T-helper 2 cell treated with Interferon-gamma antibody and Interleukin-4, amounts not matched to agents 5 μg/mL and 100 μg/mL, for 36 hours (primary cell): ENCODE measurements around the gene TFF1.

Experiments used
- DNase-seq: peaks from one replicate; pipeline ENCODE4 v3.0.0; 2021; ENCODE audit warnings: low spot score
- H3K27ac Mint-ChIP-seq: one replicate; pipeline ENCODE4 v1.8.0; 2021; ENCODE audit warnings: mild to moderate bottlenecking, mixed read lengths
- H3K27me3 Mint-ChIP-seq: one replicate; pipeline ENCODE4 v1.8.0; 2021; ENCODE audit warnings: low read depth, mixed read lengths
- H3K36me3 Mint-ChIP-seq: one replicate; pipeline ENCODE4 v1.8.0; 2021; ENCODE audit warnings: low read depth, mixed read lengths
- H3K4me1 Mint-ChIP-seq: one replicate; pipeline ENCODE4 v1.8.0; 2021; ENCODE audit warnings: low read depth, mixed read lengths
- H3K4me3 Mint-ChIP-seq: one replicate; pipeline ENCODE4 v1.8.0; 2022; ENCODE audit warnings: mild to moderate bottlenecking, moderate library complexity, mixed read lengths
- H3K9me3 Mint-ChIP-seq: one replicate; pipeline ENCODE4 v1.8.0; 2021; ENCODE audit warnings: mixed read lengths

Gene TFF1

DNA sequence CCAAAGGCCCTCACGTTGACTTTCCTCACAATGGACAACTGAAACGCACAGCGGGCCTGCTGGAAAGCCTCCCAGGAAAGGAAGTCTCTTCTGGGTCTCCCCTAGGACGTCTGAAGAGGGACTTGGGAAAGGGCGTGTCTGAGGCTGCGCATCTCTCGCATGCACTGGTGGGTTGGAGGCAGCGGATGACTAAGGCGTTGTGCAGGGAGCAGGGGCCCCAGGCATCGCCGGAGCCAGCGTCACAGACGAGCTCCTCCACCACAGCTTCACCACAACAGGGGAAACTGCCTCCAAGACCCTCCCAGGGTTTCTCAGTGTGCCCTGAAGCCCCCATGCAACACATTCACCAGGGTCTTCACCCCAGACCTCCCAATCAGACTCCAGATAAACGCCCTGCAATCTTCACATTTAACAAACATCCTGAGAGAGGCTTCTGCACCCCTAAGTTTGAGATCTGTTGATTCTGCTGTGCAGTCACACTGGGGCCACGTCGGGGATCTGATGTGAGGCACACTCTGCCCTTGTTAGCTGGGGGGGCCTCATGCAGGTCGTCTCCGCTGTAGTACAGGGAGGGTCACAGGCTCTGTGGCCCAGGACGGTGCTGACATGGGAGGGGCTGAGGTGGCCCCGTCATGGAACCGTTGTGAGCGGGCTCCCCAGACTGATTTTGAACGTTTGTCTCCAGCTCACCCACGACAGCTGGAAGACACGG lies 7.0 kb upstream of the TFF1 start:
- H3K4me1 Mint-ChIP-seq = peaks cover 17% of the 10 kb centered on the region
- DNase-seq = peak; percentile 46
- peak overlapping the region; percentile 42 for H3K4me3 Mint-ChIP-seq
- no peaks in the 10 kb centered on the region for H3K27me3 Mint-ChIP-seq
- H3K27ac Mint-ChIP-seq = peak overlapping the region; percentile 81
- no peaks in the 10 kb centered on the region for H3K9me3 Mint-ChIP-seq
- no peaks in the 10 kb centered on the region for H3K36me3 Mint-ChIP-seq

DNA sequence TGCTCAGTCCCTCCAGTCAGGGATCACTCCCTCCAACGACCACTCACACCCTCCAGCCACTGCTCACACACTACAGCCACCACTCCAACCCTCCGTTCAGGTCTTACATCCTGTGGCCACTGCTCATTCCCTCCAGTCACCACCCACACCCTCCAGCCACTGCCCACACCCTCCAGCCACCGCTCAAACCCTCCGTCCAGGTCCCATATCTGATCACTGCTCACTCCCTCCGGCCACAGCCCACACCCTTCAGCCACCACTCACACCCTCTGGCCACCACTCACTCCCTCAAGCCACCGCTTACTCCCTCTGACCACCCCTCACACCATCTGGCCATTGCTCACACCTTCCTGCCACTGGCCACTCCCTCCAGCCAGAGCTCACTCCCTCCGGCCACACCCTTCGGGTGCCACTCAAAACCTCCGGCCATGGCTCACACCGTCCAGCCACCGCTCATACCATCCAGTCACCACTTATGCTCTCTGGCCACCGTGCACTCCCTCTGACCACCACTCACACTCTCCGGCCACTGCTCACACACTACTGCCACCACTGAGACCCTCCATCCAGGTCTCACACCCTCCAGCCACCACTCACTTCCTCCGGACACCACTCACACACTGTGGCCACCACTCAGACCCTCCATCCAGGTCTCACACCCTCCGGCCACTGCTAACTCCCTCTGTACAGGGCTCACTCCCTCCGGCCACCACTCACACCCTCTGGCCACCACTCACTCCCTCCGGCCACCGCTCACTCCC lies 4.7 kb upstream of the TFF1 start:
- H3K27ac Mint-ChIP-seq = no peak overlapping the region
- no peaks in the 10 kb centered on the region for H3K27me3 Mint-ChIP-seq
- H3K36me3 Mint-ChIP-seq = no peaks in the 10 kb centered on the region
- DNase-seq = no peak
- no peaks in the 10 kb centered on the region for H3K9me3 Mint-ChIP-seq
- peaks cover 23% of the 10 kb centered on the region for H3K4me1 Mint-ChIP-seq
- H3K4me3 Mint-ChIP-seq = no peak overlapping the region

- Mint-ChIP-seq H3K4me1 (peaks cover 22% of the 10 kb centered on the region), H3K36me3 (no peaks in the 10 kb centered on the region), H3K27me3 (no peaks in the 10 kb centered on the region), H3K27ac (no peak overlapping the region), H3K9me3 (no peaks in the 10 kb centered on the region), H3K4me3 (no peak overlapping the region)
- DNase-seq = no peak
Observed at GRCh38 chr21:42369821-42370220, 3.5 kb upstream of the TFF1 start.

DNA sequence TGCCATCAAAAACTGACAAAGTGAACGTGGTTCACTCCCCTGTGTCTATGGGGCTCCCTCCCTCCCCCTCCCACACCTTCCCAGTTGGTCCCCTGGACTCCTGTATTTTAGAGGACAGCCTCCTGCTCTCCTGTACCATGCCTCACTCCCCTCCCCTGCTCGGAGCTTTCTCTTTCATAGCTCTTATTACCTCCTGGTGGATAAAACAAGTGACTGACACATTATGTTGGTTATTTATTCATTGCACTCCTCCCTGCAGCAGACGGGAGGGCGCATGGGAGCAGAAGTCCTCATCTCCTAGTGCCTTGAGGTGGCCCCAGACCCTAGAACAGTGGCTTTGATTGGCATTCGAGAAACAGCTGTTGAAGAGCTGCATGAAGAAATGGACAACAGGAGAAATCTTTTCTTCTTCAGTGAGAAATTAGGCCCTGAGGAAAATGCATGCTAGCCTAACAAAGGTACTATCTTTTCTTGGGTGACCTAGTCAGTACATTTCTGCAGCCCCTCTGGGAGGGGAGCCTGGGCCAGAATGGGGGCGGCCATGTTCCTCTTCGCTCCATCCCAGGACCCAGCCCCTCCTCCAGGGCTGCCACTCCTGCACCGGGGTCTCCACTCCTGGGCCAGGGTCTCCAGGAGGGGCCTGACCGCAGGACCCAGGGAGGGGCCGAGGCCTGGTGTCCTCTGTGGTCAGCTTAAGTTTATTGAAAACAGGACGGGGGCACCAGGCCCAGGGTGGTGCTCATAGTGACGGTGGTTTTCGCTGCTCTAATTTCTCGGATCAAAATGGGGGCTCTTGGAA lies 1.2 kb upstream of the TFF1 start:
- Mint-ChIP-seq H3K4me3 (no peak overlapping the region), H3K27me3 (no peaks in the 10 kb centered on the region), H3K36me3 (no peaks in the 10 kb centered on the region), H3K4me1 (peaks cover 11% of the 10 kb centered on the region), H3K27ac (no peak overlapping the region), H3K9me3 (no peaks in the 10 kb centered on the region)
- no peak for DNase-seq

GRCh38 chr21:42365770-42366169 lies 565 bp downstream of the TFF1 start:
- Mint-ChIP-seq H3K9me3 (no peaks in the 10 kb centered on the region), H3K27ac (no peak overlapping the region), H3K36me3 (no peaks in the 10 kb centered on the region), H3K4me3 (no peak overlapping the region), H3K4me1 (peaks cover 11% of the 10 kb centered on the region), H3K27me3 (peaks cover 8% of the 10 kb centered on the region)
- DNase-seq = no peak

DNA sequence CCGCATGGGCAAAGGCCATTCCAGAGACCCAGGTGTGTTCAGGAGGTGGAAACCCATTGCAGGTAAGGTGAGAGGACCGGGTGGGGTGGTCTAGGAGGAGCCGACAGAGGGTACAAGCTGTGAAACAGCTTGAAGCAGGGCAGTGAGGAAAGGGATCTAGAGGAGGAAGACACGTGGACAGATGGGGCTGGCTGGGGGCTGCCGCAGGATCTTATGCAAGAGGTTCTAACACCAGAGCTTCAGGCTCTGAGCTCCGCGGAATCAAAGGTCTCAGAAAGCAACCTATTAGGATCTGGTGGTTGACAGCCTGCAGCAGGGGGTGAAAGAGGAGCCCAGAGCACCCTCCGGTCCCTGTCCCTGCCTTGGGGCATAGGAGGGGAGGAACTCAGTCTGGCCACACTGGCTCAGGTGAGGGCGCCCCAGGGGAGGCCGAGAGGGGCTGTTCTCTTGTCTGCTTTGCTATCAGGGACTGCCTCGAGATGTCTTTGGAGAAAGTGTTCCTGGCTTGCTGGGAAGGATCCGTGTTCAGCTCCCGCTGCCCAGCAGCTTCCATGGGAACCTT lies 1.9 kb downstream of the TFF1 start:
- Mint-ChIP-seq H3K4me3 (no peak overlapping the region), H3K27ac (no peak overlapping the region), H3K27me3 (peaks cover 8% of the 10 kb centered on the region), H3K4me1 (peaks cover 11% of the 10 kb centered on the region), H3K36me3 (no peaks in the 10 kb centered on the region), H3K9me3 (no peaks in the 10 kb centered on the region)
- no peak for DNase-seq

DNA sequence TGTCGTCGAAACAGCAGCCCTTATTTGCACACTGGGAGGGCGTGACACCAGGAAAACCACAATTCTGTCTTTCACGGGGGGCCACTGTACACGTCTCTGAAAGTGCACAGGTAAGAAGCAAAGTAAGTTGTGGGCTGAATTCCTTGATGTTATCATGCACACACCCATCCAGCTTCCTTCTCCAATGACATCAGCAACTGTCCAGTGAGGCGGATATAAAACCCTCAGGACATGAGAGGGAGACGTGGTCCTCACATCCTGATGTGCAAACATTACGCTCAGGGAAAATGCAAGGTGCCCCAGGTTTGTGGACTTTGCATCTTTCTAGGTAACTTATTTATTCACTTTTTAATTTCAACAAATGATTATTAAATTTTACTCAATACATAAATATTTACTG lies 3.0 kb downstream of the TFF1 start:
- Mint-ChIP-seq H3K4me1 (peaks cover 6% of the 10 kb centered on the region), H3K4me3 (no peak overlapping the region), H3K36me3 (no peaks in the 10 kb centered on the region), H3K27me3 (peaks cover 12% of the 10 kb centered on the region), H3K9me3 (peaks cover 4% of the 10 kb centered on the region), H3K27ac (no peak overlapping the region)
- DNase-seq = no peak

DNA sequence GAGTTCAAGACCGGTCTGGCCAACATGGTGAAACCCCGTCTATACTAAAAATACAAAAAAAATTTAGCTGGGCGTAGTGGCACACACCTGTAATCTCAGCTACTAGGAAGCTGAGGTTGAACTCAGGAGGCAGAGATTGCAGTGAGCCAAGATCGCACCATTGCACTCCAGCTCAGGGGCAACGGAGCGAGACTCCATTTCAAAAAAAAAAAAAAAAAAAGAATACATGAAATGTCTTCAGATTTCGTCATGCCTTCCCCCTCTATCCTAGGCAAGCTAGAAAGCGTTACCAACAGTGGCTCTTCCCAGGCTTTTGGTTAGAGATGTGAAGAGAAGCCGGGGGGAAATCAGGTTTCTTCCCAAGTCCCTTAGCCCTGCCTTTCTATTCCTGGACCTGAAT lies 3.6 kb downstream of the TFF1 start:
- DNase-seq = no peak
- no peak overlapping the region for H3K4me3 Mint-ChIP-seq
- H3K9me3 Mint-ChIP-seq = peaks cover 4% of the 10 kb centered on the region
- peaks cover 3% of the 10 kb centered on the region for H3K4me1 Mint-ChIP-seq
- no peak overlapping the region for H3K27ac Mint-ChIP-seq
- H3K36me3 Mint-ChIP-seq = no peaks in the 10 kb centered on the region
- peaks cover 13% of the 10 kb centered on the region for H3K27me3 Mint-ChIP-seq

DNA sequence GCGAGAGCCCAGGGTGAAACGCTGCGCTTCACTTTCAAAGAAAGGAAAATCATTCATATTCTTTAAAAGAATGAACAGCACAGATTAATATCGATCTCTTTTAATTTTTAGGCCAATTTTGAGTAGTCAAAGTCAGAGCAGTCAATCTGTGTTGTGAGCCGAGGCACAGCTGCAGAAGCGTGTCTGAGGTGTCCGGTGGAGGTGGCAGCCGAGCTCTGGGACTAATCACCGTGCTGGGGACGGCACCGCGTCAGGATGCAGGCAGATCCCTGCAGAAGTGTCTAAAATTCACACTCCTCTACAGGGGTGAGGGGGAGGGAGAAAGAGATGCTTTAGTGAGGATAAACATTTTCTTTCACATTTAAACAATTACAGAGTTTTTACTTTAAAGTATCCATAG lies 4.1 kb downstream of the TFF1 start:
- Mint-ChIP-seq H3K9me3 (peaks cover 7% of the 10 kb centered on the region), H3K27me3 (peaks cover 13% of the 10 kb centered on the region), H3K27ac (peak overlapping the region; percentile 9), H3K36me3 (no peaks in the 10 kb centered on the region), H3K4me1 (no peaks in the 10 kb centered on the region), H3K4me3 (no peak overlapping the region)
- no peak for DNase-seq

- H3K27me3 Mint-ChIP-seq = peaks cover 13% of the 10 kb centered on the region
- no peak for DNase-seq
- peaks cover 5% of the 10 kb centered on the region for H3K36me3 Mint-ChIP-seq
- H3K9me3 Mint-ChIP-seq = peaks cover 15% of the 10 kb centered on the region
- H3K27ac Mint-ChIP-seq = no peak overlapping the region
- no peaks in the 10 kb centered on the region for H3K4me1 Mint-ChIP-seq
- H3K4me3 Mint-ChIP-seq = no peak overlapping the region
Observed at GRCh38 chr21:42361286-42361685, 5.0 kb downstream of the TFF1 start.

DNA sequence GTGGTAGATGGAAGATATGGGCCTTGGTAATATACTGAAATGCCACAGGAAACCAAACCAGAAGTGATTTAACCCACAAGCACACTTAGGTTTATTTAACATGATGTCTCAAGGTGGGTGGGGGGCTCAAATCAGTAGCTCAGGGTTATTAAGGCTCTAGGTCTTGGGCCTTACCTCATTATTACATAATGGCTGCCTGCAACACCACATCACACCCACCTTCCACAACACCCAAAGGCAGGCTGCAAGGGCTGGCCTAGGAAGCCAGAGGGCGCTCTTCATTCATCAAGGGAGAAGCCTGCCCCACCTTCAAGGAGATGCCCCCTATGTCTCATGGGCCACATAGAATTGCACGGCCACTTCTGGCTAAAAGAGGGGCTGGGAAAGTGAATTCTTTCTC lies 6.0 kb downstream of the TFF1 start:
- H3K27ac Mint-ChIP-seq = no peak overlapping the region
- H3K27me3 Mint-ChIP-seq = peaks cover 16% of the 10 kb centered on the region
- H3K36me3 Mint-ChIP-seq = peaks cover 5% of the 10 kb centered on the region
- no peaks in the 10 kb centered on the region for H3K4me1 Mint-ChIP-seq
- DNase-seq = no peak
- H3K4me3 Mint-ChIP-seq = no peak overlapping the region
- H3K9me3 Mint-ChIP-seq = peaks cover 22% of the 10 kb centered on the region

GRCh38 chr21:42358937-42359336 lies 7.4 kb downstream of the TFF1 start:
- no peak overlapping the region for H3K27ac Mint-ChIP-seq
- peaks cover 10% of the 10 kb centered on the region for H3K36me3 Mint-ChIP-seq
- peaks cover 20% of the 10 kb centered on the region for H3K27me3 Mint-ChIP-seq
- H3K9me3 Mint-ChIP-seq = peaks cover 33% of the 10 kb centered on the region
- H3K4me1 Mint-ChIP-seq = no peaks in the 10 kb centered on the region
- H3K4me3 Mint-ChIP-seq = no peak overlapping the region
- DNase-seq = no peak

DNA sequence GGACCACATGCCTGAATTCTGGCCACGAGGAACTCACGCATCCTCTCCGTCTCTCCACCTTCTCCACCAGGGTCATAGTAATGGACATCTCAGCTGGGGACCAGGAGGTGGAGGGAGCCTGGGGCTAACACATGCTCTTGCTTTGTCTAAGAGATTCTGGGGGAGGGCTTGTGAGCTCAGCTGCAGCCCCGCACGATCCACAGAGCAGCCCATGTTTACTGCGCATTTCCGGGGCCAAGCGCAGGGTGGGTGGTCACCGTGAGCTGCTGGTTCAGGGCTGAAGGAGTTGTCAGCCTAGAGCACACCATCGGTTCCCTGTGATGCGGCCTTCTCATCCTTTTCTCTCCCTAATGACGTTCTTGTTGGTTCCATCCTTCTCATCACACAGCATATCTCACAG lies 8.1 kb downstream of the TFF1 start:
- H3K27ac Mint-ChIP-seq = no peak overlapping the region
- H3K4me1 Mint-ChIP-seq = no peaks in the 10 kb centered on the region
- peaks cover 36% of the 10 kb centered on the region for H3K9me3 Mint-ChIP-seq
- H3K27me3 Mint-ChIP-seq = peaks cover 20% of the 10 kb centered on the region
- H3K36me3 Mint-ChIP-seq = peaks cover 10% of the 10 kb centered on the region
- no peak for DNase-seq
- no peak overlapping the region for H3K4me3 Mint-ChIP-seq

DNA sequence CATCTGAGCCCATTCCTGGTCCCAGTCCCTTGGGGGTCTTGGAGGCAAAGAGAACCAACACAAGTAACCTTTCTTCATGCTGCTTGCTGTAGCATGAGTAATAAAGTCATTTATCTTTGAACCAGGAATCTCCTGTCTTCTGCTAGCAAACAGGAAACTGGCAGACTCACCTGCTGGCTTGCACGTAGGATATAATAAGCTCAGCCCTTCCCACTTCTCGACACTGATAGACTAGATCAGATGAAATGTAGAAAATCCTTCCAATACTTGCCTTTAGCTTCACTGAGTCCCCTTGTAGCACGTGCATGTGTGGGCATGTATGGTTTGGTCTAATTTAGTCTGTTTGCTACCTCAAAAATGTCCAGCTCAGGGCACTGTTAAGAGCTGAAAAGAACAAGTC lies 9.0 kb downstream of the TFF1 start:
- Mint-ChIP-seq H3K4me1 (no peaks in the 10 kb centered on the region), H3K9me3 (peaks cover 36% of the 10 kb centered on the region), H3K27ac (no peak overlapping the region), H3K27me3 (peaks cover 20% of the 10 kb centered on the region), H3K4me3 (no peak overlapping the region), H3K36me3 (peaks cover 10% of the 10 kb centered on the region)
- no peak for DNase-seq
